NCI-H2029 (cell line): ENCODE results near the gene RTN4RL2.

Experiments used
- DNase-seq: peaks from one replicate; lab custom pipeline; 2025; lab: John Stamatoyannopoulos, UW

Gene RTN4RL2

DNA sequence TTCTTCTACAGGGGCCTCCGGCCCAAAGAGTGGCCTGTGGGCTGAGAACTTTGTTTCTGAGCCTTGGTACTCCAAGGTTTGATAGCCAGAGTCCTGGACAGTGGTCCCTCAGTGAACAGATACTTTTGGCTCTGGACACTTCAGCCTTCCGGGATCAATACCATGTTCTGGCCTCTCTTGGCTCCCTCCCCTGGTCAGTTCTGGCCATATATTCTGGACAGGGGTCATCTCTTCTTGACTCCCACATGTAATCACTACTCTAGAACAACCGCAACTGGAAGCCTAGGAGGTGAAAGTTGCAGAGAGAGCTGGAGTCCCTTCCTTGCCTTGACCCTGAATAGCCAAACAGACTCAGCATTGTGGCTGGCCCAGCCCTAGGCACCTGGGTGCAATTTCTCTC lies 2.3 kb downstream of the RTN4RL2 start:
- DNase-seq = no peak

DNA sequence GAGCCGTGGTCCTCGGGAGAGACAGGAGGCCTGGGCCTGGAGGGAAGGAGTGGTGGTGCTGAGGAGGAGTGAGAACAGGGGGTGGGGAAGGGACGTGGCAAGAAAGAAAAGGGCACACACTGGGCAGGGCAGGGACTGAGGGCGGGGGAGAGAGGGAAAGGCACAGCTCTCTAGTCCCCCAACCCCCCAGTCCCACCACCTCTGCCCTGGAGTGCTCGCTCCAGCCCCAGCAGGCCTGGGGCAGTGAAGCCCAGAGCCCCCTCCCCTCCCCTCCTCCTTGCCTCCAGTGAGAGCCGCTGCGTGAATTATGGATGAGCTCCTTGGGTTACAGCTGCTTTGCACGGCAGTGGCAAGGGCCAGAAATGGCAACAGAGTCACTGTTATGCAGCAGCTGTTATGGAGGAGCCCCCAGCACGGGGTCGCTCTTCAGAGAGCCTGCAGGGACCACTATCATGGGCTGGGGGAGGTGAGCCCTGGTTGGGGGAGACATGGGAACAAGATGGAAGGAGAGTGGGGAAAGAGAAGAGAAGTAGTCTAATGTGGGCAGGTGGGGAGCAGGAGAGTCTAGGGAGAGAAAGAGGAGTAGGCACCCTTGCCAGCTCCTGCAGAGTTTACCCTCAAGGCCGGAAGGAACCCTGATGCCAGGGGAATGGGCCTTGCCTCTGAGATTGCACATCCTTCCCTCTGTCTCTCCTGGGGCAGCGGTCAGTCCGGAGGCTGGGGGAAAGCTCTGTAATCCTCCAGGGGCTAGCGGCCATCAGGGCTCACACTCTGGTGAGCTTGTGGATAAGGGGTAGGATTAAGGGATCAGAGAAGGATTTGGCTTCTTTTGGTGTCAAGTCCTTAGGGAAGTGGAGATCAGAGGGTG lies 3.6 kb downstream of the RTN4RL2 start:
- DNase-seq = no peak

DNA sequence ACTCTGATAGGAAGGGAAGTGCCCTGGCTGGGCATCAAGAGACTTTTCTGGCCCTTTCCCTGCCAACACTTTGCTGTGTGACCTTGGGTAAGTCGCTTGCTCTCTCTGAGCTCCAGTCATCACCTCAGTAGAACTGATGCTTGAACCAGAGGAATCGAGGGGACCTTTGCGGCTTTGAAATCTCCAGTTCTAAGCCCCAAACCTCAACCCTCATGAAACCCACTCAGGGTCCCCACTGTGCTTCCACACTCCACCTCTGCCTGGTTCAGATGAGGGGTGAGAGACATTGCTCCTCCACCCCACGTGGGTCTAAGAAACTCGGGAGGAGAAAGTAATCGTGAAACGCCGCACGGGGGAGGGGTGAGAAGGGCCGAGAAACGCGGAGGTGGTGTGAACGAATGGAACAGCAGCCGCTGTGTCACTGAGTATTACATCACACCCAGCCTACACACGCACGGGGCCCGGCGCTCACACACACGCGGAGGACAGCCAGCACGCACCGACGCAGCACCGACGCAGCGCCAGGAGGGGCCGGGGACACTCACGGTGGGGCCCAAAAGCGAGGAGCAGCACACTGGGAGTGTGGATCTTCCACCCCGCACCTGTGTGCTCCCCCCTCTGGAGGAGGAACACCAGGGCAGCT lies 4.3 kb downstream of the RTN4RL2 start:
- no peak for DNase-seq

DNA sequence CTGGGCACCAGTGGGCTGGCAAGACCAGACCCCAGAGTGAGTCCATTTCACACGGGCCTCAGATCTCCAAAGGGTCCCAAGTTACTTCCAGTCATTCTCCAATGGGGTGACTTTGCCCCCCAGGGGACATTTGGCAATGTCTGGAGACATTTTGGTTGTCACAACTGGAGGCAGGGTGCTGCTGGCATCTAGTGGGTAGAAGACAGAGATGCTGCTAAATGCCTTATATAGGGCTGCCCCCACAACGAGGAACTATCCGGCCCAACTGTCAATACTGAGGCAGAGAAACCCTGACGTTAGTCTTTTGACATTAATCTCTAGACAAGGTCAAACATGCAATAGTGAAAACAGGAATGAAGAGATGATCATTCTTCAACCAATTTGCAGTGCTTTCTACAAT lies 6.4 kb downstream of the RTN4RL2 start:
- DNase-seq = no peak

DNA sequence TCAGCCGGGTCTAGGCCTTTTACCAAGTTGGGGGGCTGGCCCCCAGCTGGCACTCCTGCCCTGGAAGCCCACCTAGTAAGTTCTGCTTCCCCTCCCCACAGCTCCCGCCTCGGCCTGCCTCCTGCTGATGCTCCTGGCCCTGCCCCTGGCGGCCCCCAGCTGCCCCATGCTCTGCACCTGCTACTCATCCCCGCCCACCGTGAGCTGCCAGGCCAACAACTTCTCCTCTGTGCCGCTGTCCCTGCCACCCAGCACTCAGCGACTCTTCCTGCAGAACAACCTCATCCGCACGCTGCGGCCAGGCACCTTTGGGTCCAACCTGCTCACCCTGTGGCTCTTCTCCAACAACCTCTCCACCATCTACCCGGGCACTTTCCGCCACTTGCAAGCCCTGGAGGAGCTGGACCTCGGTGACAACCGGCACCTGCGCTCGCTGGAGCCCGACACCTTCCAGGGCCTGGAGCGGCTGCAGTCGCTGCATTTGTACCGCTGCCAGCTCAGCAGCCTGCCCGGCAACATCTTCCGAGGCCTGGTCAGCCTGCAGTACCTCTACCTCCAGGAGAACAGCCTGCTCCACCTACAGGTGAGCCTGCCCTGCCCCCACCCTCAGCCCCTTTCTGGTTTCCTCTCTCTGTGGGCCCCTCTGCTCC lies 7.3 kb downstream of the RTN4RL2 start:
- peak; percentile 40 for DNase-seq

DNA sequence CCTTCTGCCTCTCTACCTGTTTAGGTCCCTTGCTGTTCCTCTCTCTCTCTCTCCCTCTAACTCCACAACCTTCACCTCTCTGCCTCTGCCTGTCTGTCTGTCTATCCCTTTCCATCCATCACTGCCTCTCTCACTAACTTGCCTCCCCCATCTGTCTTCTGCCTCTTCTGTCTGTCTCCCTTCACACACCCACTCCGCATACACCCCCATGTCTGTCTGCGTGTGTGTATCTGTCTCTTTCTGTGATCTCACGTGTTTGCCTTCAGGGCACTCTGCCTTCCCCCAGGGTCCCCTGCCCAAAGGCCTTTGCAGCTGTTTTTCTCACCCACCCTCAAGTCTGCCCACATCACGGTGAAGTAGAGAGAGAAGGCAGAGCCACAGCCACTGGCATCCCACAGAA lies 7.9 kb downstream of the RTN4RL2 start:
- no peak for DNase-seq

DNA sequence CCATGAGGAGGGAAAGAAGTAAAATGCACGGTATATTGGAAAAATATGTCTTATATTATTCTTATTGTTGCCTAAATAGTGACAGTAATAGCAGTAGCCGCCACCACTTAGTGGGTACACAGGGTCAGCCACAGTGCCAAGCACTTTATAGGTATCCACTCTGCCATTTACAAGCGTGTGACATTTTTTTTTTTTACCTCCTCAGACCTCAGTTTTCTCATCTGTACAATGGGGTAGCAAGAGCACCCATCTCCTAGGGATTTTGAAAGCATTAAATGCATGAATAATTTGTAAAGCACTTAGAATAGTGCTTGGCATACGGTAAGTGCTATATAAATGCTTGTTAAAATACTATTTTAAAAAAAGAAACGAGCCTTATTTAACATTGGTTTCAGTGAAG lies 8.9 kb downstream of the RTN4RL2 start:
- no peak for DNase-seq

DNA sequence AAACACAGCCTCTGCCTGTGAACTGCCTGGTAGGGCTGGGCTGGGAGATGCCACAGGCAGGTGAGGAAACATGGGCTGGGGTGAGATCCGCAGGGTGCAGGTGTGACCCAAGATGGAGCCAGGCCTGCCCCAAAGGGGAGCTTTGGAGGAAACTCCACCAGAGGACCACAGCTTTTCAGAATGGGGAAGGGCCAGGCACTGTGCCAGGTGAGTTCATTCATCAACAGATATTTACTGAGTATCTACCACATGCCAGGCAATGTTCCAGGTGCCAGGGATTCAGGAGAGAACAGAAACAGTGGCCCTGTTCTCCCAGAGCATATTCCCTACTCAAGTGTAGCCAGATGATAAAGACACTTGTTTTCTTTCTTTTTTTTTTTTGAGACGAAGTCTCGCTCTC lies 11.2 kb downstream of the RTN4RL2 start:
- peak; percentile 56 for DNase-seq

DNA sequence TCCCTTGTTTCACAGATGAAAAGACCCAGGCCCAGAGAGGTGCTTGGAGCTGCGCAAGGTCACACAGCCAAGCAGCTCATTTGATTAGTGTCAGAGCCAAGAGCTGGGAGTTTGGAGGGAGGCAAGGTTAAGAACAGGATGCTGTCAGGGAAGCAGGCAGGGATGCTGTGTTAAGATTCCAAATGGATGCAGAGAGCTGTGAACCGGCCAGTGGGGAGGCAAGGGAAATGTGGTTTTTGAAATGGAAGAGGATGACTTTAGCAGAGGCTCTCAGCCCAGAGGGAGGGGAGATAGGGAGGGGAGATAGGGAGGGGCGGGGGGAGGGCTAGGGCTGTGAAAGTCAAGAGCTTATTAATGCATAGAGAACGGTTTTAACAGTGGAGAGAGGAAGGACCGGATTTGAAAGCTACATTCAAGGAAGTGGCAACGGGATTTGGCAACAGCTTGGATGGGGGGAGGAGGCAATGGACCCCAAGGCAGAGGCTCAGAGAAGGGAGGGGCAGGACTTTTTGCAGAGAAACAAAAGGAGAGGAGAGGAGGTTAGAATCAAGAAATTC lies 13.0 kb downstream of the RTN4RL2 start:
- no peak for DNase-seq

DNA sequence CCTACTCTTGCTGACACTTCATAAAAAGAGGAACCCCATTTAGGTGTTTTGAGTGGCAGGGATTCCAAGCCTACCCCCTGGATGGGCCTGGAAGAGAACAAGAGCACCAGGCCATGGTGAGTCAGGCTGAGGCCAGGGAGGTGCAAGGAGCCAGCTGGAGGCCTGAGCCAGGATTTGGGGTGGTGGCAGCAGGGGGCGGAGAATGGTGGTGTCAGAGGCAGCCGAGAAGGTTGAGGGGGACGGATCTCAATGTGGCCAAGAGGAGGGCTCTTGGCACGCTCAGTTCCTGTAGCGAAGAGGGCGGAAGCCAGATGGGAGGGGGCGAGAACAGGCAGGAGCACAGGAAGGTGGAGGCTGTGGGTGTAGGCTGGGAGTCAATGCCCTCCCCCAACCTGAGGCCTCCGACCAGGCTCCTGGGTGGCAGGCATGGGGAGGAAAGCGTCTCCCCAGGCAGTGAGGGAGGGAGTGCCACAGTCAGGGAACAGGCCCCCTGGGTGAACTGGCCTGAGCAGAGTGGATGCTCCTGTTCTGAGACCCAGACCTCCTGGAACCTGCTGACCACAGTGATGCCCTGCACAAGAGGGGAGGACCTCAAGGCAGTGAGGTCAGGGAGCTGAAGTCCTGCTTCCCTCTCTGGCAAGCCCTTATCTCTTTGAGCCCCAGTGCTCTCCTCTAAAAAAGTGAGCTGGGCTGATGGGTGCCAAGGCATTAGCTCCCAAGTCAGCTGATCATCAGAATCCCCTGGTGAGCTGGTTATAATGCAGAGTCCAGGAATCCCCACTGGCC lies 13.9 kb downstream of the RTN4RL2 start:
- no peak for DNase-seq

DNA sequence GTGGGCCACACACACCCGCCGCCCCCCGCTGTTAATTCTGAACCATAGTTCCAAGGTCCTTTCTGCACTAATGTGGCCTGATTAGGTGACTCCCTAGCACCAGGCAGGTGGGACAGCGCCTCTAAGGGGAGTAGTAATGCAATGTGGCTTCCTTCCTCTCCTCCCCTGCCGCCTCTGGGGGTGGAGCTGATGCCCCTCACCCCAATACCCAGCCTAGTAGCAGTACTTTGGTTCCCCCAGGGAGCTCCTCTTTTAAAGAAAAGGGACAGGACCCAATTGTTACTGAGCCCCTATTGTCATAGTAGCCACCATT lies 14.4 kb downstream of the RTN4RL2 start:
- no peak for DNase-seq

DNA sequence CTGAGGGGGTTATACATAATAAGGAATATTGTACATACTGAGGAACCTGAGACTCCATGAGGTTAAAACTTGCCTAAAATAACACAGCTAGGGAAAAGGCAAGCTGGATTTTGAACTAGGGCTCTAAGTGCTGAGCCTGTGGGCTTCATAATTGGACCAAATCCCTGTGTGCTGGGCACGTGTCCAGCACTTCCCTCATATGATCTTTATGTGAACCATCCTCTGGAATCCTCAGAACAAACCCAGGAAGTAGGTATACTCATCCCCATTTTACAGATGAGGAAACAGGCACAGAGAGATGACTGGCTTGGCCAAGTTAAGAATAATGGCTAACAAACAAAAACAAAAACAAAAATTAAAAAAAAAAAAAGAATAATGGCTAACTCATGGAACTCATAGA lies 14.9 kb downstream of the RTN4RL2 start:
- DNase-seq = no peak

DNA sequence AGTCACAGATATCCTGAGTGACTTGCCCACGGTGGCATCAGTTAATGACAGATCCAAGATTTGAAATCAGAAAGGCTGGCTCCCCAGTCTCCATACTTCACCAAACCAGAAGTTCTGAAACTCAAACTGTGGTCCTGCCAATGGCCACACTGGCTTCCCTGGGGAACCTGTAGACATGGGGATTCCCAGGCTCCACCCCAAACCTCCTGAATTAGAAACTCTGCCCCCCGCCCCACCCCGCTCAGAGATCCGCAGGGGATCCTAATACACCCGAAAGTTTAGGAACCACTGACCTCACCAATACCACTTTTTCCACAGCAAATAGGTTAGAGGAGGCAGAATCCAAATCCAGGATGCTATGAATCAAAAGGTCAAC lies 15.3 kb downstream of the RTN4RL2 start:
- DNase-seq = no peak

DNA sequence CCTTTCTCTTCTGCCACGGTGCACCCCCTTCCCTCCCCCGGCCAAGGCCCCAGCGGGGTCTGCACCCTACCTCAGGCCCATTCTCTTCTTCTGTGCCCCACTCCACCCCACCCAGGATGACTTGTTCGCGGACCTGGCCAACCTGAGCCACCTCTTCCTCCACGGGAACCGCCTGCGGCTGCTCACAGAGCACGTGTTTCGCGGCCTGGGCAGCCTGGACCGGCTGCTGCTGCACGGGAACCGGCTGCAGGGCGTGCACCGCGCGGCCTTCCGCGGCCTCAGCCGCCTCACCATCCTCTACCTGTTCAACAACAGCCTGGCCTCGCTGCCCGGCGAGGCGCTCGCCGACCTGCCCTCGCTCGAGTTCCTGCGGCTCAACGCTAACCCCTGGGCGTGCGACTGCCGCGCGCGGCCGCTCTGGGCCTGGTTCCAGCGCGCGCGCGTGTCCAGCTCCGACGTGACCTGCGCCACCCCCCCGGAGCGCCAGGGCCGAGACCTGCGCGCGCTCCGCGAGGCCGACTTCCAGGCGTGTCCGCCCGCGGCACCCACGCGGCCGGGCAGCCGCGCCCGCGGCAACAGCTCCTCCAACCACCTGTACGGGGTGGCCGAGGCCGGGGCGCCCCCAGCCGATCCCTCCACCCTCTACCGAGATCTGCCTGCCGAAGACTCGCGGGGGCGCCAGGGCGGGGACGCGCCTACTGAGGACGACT lies 15.9 kb downstream of the RTN4RL2 start:
- DNase-seq = peak; percentile 29

DNA sequence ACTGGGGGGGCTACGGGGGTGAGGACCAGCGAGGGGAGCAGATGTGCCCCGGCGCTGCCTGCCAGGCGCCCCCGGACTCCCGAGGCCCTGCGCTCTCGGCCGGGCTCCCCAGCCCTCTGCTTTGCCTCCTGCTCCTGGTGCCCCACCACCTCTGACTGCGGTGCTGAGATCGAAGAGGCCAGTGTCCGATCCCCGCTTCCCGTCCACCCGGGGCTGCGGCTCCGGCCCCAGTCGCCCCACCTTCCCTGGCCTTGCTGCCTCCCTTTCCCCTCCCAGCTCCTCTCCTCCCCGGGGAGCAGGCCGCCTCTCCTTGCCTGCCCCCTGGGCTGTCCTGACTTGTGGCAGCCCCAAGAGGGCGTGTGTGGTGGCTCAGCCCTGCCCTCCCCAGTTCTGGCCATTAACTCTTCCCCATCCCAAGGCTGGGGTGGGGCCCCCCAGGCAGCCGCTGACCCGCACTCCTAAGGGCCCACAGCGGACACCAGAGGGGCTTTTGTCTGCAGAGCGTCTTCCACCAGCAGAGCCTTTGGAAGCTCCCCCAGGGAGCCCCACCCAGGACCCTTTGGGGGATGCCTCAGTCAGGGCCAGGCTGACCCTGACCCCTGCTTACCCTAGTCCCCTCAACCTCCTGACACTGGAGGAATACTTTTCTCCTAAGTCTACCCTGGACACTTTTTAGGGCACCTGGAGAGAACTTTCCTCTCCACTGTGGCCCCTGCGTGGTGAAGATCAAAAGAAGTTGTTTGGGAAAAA lies 16.6 kb downstream of the RTN4RL2 start:
- DNase-seq = no peak

DNA sequence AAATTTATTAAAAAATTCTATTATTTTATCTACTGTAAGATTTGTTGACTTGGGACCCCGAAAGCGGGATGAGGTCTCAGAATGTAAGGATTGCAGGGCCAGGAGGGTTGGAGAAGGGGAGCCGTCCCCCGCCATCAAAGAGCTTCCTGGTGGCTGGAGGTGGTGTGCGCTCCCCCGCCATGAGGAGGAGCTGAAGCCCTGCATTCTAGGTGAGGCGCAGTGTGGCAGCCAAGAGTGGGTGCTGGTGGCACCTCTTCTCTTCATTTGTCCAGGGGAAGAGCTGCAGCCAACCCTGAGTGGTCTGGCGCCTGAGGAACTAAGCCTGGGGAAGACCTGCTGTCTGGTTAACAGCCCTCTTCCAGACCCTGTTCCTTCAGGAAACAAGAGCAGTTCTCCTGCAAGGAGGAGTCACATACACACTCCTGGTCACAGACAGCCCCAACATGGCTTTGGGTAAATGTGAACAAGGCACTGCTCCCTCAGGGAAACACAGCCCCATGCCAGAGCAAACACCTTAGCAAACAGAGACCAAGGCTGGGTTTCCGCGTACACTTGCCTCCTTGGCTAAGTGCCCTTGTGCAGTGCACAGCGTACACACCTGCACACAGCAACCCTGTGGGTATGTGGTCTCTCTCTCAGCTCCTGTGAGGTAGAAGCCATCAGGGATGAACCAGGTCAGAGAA lies 17.3 kb downstream of the RTN4RL2 start:
- peak; percentile 80 for DNase-seq

DNA sequence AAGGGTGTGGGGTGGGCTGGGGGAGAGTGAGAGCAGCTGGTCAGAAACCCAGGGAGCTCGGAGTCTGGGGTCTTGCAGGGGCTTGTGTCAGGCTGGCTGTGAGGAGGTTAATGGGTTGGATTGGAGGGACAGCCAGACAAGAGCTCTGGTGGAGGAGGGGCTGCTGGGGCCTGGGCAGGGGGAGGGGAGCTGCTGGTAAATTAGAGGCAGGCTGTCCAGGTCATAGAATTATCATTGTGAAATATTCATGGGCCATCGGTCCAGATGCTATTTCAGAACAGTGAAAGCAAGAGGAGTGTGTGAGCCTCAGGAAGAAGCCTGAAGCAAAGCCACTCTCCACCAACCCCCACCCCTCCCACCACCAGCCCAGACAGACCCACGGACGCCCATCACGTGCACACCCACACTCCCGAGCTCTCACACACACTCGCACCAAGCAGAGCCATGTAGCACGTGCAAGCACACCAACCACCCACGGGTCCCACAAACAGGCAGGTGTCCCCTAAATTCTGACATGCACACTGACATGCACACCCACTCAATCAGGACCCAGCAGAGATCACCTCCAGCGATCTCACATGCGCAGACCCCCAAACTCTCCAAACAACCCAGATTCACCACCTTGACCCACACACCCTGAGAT lies 18.8 kb downstream of the RTN4RL2 start:
- DNase-seq = no peak

DNA sequence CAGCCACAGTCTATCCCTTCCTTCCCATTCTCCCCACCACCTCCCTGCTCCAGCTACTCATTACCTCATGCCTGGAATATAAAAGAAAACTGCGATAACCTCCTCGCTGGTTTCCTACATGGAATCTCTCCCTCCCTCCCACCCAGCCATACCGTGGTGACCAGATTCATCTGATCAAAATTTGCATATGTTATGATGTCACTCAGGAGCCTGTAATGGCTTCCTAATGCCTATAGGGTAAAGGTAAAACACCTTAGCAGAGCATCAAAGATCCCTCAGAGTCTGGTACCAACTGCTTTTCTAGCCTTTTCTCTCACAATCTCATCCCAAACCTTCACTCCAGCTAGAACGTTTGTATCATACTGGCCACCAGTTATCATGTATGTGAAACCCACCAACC lies 19.6 kb downstream of the RTN4RL2 start:
- no peak for DNase-seq

DNA sequence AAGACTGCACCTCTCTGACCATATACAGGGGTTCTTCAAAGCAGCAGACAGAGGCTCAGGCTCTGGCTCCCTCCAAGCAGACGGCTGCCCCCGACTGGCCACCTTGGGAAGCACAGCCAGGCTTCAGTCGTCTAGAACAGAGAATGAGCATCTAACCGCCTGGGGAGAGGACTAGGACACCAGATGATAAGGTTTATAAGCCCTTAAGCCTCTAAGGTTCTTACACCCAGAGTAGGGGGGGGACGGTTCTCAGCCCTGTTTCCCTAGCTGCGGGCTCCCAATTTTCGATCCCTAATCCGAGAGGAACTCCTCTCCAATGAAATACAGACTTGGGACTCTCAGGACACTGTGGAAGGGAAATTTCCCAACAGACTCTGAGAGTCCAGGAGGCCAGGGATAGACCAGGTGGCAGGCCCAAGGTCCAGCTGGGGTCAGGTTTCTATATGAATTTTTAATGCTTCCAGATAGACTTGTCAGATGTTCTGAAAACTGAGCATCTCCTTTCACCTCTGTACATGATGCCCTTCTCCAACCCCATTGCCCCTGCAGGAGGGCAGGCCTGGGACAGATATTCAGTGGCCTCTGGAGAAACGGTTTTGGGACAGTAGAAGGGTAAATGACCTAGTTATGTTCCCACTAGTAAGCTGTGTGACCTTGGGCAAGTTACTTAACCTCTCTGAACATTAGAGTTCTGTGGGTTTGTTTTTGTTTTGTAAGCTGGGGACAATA lies 20.2 kb downstream of the RTN4RL2 start:
- peak; percentile 15 for DNase-seq
